Fibroblast of lung (primary cell): ENCODE data around the gene SFMBT2. TPM values are rescaled to one million over a fixed set of nuclear protein-coding genes. Genes with fewer than 3 reads are reported as not detected.

Experiments
- DNase-seq, 2 donors: peaks; one replicate each; pipeline versions ENCODE4 v3.0.0 to v3.0.0-alpha.2; 2010; ENCODE audit warnings: low read depth in 2 of 2
- H2AFZ ChIP-seq: 2 replicates; pipeline ENCODE4 v1.5.1; 2012; ENCODE audit warnings: low read length, control low read depth, inconsistent platforms
- H3K27ac ChIP-seq: 2 replicates; pipeline ENCODE4 v1.5.1; 2011; ENCODE audit warnings: low read length, control low read depth; ENCODE audit not compliant: insufficient read depth
- H3K27me3 ChIP-seq: 2 replicates; pipeline ENCODE4 v1.5.1; 2011; ENCODE audit warnings: mild to moderate bottlenecking, low read length; ENCODE audit not compliant: control insufficient read depth, insufficient read depth
- H3K36me3 ChIP-seq: 2 replicates; pipeline ENCODE4 v1.5.1; 2011; ENCODE audit warnings: low read length; ENCODE audit not compliant: control insufficient read depth, insufficient read depth
- H3K4me1 ChIP-seq: 2 replicates; pipeline ENCODE4 v1.5.1; 2011; ENCODE audit warnings: low read length; ENCODE audit not compliant: control insufficient read depth, insufficient read depth; ENCODE audit errors: extremely low read depth
- H3K4me2 ChIP-seq: 2 replicates; pipeline ENCODE4 v1.5.1; 2011; ENCODE audit warnings: low read length, control low read depth; ENCODE audit not compliant: insufficient read depth; ENCODE audit errors: extremely low read depth
- H3K4me3 ChIP-seq, 4 experiments: fragments of 200-600 bp in 1 of 4; sonication (generic) in 1 of 4; replicated peaks in 1 of 4; 2 replicates each; pipeline ENCODE4 v1.5.1; 2011 to 2016; ENCODE audit warnings: low read length in 4 of 4, low read depth in 3 of 4, mild to moderate bottlenecking in 3 of 4, control low read depth in 2 of 4, inconsistent platforms in 1 of 4, mixed read lengths in 1 of 4; ENCODE audit not compliant: insufficient read depth in 1 of 4; ENCODE audit errors: control extremely low read depth in 1 of 4
- H3K79me2 ChIP-seq: 2 replicates; pipeline ENCODE4 v1.5.1; 2012; ENCODE audit warnings: mild to moderate bottlenecking, low read length, inconsistent platforms; ENCODE audit not compliant: control insufficient read depth, insufficient read depth
- H3K9ac ChIP-seq: 2 replicates; pipeline ENCODE4 v1.5.1; 2011; ENCODE audit warnings: mild to moderate bottlenecking, low read length, control low read depth; ENCODE audit not compliant: insufficient read depth
- H3K9me3 ChIP-seq: 2 replicates; pipeline ENCODE4 v1.5.1; 2012; ENCODE audit warnings: low read depth, low read length; ENCODE audit not compliant: control insufficient read depth, insufficient read depth
- H4K20me1 ChIP-seq: 2 replicates; pipeline ENCODE4 v1.5.1; 2011; ENCODE audit warnings: low read length; ENCODE audit not compliant: control insufficient read depth, insufficient read depth; ENCODE audit errors: extremely low read depth
- CTCF ChIP-seq, 2 donors: IDR thresholded peaks in 1 of 2; conservative IDR thresholded peaks in 1 of 2; 1 replicate in 1 of 2; 2 replicates in 1 of 2; pipeline ENCODE4 v1.5.1; 2011 to 2012; ENCODE audit warnings: low read length in 2 of 2, control low read depth in 1 of 2, inconsistent platforms in 1 of 2, low read depth in 1 of 2, mild to moderate bottlenecking in 1 of 2
- EZH2 ChIP-seq: IDR thresholded peaks from 2 replicates; pipeline ENCODE4 v1.5.1; 2012; ENCODE audit warnings: low read length, control low read depth, mild to moderate bottlenecking; ENCODE audit errors: missing control alignments
- polyA plus RNA-seq, 2 donors: library from polyadenylated mRNA; depleted of rRNA in 1 of 2; stranded (reverse) in 1 of 2; unstranded in 1 of 2; fragments of >200 nt; gene quantifications; 2 replicates each; pipeline ENCODE4 v1.2.1, GENCODE V29; 2011 to 2012; ENCODE audit warnings: missing spikeins in 1 of 2
- total RNA-seq: library from RNA; depleted of rRNA; stranded (reverse); fragments of >200 nt; gene quantifications from 2 replicates; pipeline ENCODE4 v1.2.1, GENCODE V29; 2014

Gene SFMBT2
- total and polyA plus RNA-seq, 2 donors (not counting 1 experiment from before 2014, with no cell fraction given) = 0.52 to 2.5 TPM

GRCh38 chr10:7408291-7409044 is 2.4 kb downstream of the SFMBT2 start:
- TF ChIP-seq EZH2 (no peak), CTCF (conservative IDR thresholded peaks at IDR 0.05 in 1 of 2, IDR thresholded peaks at IDR 0.05 in 1 of 2; ENCODE audit: low read depth in 1 of 2, low read length in 2 of 2) (peak in 1 of 2 donors; percentile 55)
- H3K36me3 ChIP-seq = no peaks in the 10 kb centered on the region
- no peak overlapping the region for H3K27ac ChIP-seq
- H2AFZ ChIP-seq = no peak overlapping the region
- peak overlapping the region; percentile 16 for H3K9ac ChIP-seq
- peak; percentile 44 to 67 for DNase-seq
- H3K4me2 ChIP-seq = peak overlapping the region; percentile 87
- peaks cover 33% of the 10 kb centered on the region for H3K27me3 ChIP-seq
- H3K4me1 ChIP-seq = no peaks in the 10 kb centered on the region
- H4K20me1 ChIP-seq = no peaks in the 10 kb centered on the region
- no peaks in the 10 kb centered on the region for H3K9me3 ChIP-seq
- H3K79me2 ChIP-seq = no peaks in the 10 kb centered on the region
- peak overlapping the region; percentile 33 to 96 (median 62) for H3K4me3 ChIP-seq

GRCh38 chr10:7407368-7408290 is 3.2 kb downstream of the SFMBT2 start:
- H3K9ac ChIP-seq = no peak overlapping the region
- H4K20me1 ChIP-seq = no peaks in the 10 kb centered on the region
- peak; percentile 51 to 71 for DNase-seq
- no peaks in the 10 kb centered on the region for H3K4me1 ChIP-seq
- H3K4me3 ChIP-seq = peak overlapping the region; percentile 33 to 96 (median 62)
- TF ChIP-seq EZH2 (no peak), CTCF (conservative IDR thresholded peaks at IDR 0.05 in 1 of 2, IDR thresholded peaks at IDR 0.05 in 1 of 2; ENCODE audit: low read depth in 1 of 2, low read length in 2 of 2) (no peak)
- H3K27me3 ChIP-seq = peaks cover 30% of the 10 kb centered on the region
- peak overlapping the region; percentile 87 for H3K4me2 ChIP-seq
- H3K36me3 ChIP-seq = no peaks in the 10 kb centered on the region
- no peaks in the 10 kb centered on the region for H3K79me2 ChIP-seq
- H3K9me3 ChIP-seq = no peaks in the 10 kb centered on the region
- H3K27ac ChIP-seq = no peak overlapping the region
- no peak overlapping the region for H2AFZ ChIP-seq

DNA sequence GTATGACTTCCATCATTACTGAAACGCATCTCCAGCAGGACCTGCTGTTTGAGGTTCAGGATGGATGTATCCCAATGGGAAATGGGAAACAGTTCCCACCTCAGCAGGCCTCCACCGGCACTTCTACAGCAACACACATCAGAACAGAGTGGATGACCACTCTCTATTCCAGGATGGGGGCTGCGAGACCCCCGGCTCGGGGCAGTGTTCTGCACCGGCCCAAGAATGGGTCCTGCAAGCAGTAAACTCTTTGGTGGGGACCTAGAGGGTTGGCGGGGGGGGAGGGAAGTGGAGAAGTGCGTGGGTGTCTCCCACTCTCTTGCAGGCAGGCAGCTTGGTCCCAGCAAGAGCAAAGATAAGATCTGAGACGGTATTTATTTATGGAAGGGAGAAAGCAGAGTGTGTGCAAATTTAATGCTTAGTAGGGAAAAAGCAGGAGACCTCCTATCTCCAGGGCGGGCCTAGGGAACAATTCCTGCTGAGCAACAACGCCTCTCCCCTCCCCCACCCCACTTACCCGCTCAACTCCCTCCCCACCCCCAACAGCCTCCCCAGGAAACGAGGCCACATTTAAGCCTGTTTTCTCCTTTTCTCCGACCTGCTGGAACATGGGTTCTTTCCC is 4.0 kb downstream of the SFMBT2 start:
- H3K79me2 ChIP-seq = no peaks in the 10 kb centered on the region
- H3K4me3 ChIP-seq = no peak overlapping the region
- no peaks in the 10 kb centered on the region for H4K20me1 ChIP-seq
- H3K36me3 ChIP-seq = no peaks in the 10 kb centered on the region
- no peak overlapping the region for H3K4me2 ChIP-seq
- peak in 1 of 2 donors; percentile 15 for DNase-seq
- TF ChIP-seq EZH2 = no peak
- TF ChIP-seq CTCF (conservative IDR thresholded peaks at IDR 0.05 in 1 of 2, IDR thresholded peaks at IDR 0.05 in 1 of 2; ENCODE audit: low read depth in 1 of 2, low read length in 2 of 2) = no peak
- H3K9me3 ChIP-seq = no peaks in the 10 kb centered on the region
- peaks cover 21% of the 10 kb centered on the region for H3K27me3 ChIP-seq
- H3K4me1 ChIP-seq = no peaks in the 10 kb centered on the region
- no peak overlapping the region for H2AFZ ChIP-seq
- H3K27ac ChIP-seq = no peak overlapping the region
- H3K9ac ChIP-seq = no peak overlapping the region
